Stimulated activated CD8-positive, alpha-beta memory T cell treated with anti-CD3 and anti-CD28 coated beads, Interleukin-12 subunit alpha, Interleukin-12 subunit beta, amount 100 ng/mL, for 24 hours (primary cell): ENCODE results near the gene PROKR2.

Source experiments
- DNase-seq: peaks from one replicate; pipeline ENCODE4 v3.0.0-alpha.2; 2020; ENCODE audit errors: extremely low read depth

PROKR2 gene

DNA sequence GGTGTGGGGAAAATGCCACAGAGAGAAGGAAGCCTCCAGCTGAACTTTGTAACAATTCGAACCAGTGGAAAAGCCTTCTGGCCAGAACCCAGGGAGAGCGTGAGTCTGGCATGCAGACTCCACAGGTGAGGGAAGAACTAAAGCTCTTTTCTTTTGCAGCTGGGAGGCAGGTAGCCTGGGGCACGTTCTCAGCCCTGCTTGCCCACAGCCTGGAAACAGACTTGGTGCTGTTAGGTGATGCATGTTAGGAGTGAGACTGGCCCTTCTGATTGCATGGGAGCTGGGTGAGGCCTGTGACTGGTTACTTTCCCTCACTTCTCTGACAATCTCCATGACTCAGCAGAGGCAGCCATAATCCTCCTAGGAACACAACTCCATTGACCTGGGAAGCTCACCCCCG lies 34.2 kb downstream of the PROKR2 start:
- no peak for DNase-seq

- DNase-seq, result no peak
These were observed 37.1 kb downstream of the PROKR2 start for GRCh38 chr20:5279661-5280060.

DNA sequence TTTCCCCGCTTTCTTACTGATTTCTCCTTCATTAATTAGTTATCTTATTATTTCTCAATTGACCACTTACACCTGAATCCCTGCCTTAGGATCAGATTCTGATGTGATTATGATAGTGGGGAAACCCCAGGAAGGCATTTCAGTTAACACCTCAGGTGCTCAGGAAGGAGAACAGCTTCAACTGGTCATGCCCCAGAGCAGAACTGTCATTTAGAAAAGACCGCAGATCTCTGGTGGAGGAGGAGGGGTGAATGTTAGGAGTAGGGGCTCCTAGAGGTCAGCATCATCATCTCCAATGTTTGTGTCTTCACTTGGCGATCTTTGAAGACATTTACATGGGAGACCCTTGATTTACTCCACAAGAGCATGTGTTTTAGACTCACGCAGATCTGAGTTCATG lies 44.5 kb downstream of the PROKR2 start:
- no peak for DNase-seq

DNA sequence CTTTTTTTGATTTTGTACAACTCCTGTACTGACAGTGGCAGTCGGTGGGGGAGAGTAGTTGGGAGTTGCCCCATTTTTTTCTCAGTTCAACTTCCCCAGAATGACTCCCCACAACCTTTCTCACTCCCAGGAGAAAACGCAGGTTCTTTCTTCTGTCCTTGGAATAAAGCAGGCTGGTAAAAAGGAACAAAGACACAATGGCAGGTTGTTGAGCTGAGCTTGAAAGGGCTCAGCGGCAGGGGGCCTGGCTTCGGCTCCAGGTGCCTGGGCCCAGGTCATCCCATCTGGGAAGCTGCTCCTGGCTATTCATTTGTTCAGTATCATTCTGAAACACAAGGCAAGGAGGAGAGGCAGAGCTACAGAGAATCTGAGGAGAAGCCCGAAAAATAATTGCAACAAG lies 46.2 kb downstream of the PROKR2 start:
- DNase-seq, result no peak

GRCh38 chr20:5268449-5268848 lies 48.3 kb downstream of the PROKR2 start:
- no peak for DNase-seq

DNA sequence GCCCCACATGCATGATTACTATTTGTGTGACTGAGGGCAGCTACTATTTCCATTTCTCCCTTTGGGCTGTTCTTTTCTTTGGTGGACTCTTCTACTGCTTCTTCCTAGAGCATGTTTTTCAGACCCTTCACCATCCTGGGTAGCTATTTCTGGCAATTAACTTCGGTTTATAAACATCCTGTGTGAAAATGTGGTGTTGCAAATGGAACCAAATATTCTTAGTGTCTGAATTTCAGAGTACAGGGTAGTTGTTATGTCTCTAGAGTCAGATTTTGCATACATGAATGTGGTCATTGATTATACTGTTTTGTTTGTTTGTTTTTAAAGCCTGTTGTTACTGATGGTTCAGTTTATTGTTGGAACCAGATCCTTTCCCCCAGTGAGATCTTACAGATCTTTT lies 49.7 kb downstream of the PROKR2 start:
- no peak for DNase-seq
